ENCODE results near the gene HIPK2. TPM values are rescaled to one million over a fixed set of nuclear protein-coding genes. Genes with fewer than 3 reads are reported as not detected.

HIPK2 gene
- total and polyA plus RNA-seq, 12 donors = 19.7 to 203 (median 127) TPM

DNA sequence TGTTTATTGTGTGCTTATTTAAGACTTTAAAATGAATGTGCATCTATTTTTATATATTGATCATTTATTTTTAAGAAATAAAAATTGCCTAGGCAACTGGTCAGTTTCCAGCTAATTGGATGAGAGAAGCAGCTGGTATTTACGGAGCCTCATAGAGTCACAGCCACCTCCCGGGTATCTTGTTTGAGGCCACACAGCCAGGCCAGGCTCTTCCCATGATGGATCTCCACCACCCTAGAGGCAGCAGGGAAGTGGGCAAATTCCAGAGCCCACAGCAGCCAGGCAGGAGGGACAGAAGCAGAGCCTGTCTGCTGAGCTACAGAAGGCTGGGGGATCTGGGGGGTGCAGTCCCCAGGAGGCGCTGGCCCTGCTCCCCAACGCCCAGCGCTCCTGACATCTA lies 192.8 kb downstream of the HIPK2 start:
- intact Hi-C loops (cut with DNase I) = no loop called here
- WGBS, 2 donors = 76 to 88% methylated on average over 5 of the region's 5 CpGs
- no peaks in the 10 kb centered on the region for H3K27me3 ChIP-seq
- H3K4me1 ChIP-seq = peaks cover 0 to 11% (median 0%) of the 10 kb centered on the region in 9 donors
- H3K4me3 ChIP-seq = no peak overlapping the region
- H3K36me3 ChIP-seq = peaks cover 12 to 100% (median 55%) of the 10 kb centered on the region in 9 donors
- DNase-seq = no peak
- no peak overlapping the region for H3K27ac ChIP-seq
- no peaks in the 10 kb centered on the region for H3K9me3 ChIP-seq
- TF ChIP-seq, protein P1, sequence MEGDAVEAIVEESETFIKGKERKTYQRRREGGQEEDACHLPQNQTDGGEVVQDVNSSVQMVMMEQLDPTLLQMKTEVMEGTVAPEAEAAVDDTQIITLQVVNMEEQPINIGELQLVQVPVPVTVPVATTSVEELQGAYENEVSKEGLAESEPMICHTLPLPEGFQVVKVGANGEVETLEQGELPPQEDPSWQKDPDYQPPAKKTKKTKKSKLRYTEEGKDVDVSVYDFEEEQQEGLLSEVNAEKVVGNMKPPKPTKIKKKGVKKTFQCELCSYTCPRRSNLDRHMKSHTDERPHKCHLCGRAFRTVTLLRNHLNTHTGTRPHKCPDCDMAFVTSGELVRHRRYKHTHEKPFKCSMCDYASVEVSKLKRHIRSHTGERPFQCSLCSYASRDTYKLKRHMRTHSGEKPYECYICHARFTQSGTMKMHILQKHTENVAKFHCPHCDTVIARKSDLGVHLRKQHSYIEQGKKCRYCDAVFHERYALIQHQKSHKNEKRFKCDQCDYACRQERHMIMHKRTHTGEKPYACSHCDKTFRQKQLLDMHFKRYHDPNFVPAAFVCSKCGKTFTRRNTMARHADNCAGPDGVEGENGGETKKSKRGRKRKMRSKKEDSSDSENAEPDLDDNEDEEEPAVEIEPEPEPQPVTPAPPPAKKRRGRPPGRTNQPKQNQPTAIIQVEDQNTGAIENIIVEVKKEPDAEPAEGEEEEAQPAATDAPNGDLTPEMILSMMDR (IDR thresholded peaks at IDR 0.05) = no peak
- no peak for ATAC-seq

DNA sequence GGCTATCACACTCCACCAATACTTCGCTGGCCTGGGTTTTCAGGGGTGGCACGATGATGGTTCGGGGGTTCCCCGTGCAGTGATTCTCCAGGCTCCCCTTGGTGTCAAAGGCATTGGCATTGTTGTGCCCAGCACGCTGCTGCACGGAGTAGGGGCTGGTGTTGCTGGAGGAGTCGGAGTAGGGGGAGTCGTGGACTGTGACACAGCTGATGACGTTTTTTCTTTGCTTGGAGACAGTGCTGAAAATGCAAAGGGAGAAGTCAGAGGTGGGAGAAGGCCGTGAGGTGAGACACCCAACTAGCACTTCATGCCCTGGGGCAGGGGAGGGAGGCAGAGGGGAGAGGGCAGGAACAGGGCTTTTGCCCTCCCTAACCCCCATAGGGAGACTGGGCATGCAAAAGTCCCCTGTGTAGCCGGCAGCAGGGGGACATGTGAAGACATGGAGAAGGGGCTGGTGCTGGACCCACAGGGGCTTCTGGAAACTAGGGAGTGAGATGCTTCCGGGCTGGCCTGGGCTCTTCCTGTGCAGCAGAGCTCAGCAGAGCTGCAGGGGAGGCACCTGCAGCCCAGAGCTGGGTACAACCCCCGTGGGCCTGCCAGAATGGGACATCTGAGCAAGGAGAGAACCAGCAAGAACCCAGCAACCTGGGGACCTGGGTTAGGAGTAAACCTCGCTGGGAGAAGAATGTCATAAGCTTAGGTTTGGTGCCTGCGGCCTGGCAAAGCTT lies 193.8 kb downstream of the HIPK2 start:
- intact Hi-C loops (cut with DNase I) = no loop called here
- peak in 1 of 8 donors; percentile 20 for ATAC-seq
- H3K27ac ChIP-seq = no peak overlapping the region
- DNase-seq = no peak
- no peaks in the 10 kb centered on the region for H3K27me3 ChIP-seq
- H3K36me3 ChIP-seq = peaks cover 11 to 100% (median 55%) of the 10 kb centered on the region in 9 donors
- no peak overlapping the region for H3K4me3 ChIP-seq
- no peaks in the 10 kb centered on the region for H3K9me3 ChIP-seq
- TF ChIP-seq, protein P1 (IDR thresholded peaks at IDR 0.05) = no peak
- peaks cover 0 to 9% (median 0%) of the 10 kb centered on the region in 9 donors for H3K4me1 ChIP-seq
- WGBS, 2 donors = 94% methylated on average over 15 of the region's 15 CpGs

DNA sequence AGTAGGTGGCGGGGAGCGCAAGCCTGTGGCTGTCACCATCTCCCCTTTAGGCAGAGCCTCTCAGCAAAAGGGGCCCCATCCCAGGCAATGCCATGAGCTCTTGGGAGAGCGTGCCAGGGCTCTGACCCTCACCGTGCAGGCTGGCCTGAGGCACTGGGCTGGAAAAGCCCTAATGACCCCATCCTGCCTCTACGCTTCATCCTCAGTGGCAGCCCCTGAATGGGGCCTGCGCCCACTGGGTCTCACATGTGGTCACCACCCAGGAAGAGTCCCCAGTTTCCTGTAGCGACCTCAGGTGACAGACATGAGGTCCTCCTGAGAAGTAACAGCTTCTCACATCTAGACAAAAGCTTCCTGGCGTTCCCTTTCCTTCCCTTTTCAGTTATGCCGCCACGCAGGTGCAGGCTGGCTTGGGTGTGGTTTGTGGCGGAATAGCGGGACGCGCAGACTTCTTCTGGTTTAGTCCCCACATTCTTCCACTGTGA lies 195.1 kb downstream of the HIPK2 start:
- WGBS, 2 donors = 91 to 93% methylated on average over 14 of the region's 14 CpGs
- intact Hi-C loops (cut with DNase I) = no loop called here
- Histone ChIP-seq H3K9me3 (no peaks in the 10 kb centered on the region), H3K27ac (no peak overlapping the region), H3K4me1 (no peaks in the 10 kb centered on the region), H3K27me3 (no peaks in the 10 kb centered on the region), H3K4me3 (no peak overlapping the region), H3K36me3 (peaks cover 11 to 100% (median 61%) of the 10 kb centered on the region in 9 donors)
- ATAC-seq (peak in 1 of 8 donors; percentile 36), DNase-seq (no peak)
- TF ChIP-seq, protein P1 (IDR thresholded peaks at IDR 0.05) = no peak

DNA sequence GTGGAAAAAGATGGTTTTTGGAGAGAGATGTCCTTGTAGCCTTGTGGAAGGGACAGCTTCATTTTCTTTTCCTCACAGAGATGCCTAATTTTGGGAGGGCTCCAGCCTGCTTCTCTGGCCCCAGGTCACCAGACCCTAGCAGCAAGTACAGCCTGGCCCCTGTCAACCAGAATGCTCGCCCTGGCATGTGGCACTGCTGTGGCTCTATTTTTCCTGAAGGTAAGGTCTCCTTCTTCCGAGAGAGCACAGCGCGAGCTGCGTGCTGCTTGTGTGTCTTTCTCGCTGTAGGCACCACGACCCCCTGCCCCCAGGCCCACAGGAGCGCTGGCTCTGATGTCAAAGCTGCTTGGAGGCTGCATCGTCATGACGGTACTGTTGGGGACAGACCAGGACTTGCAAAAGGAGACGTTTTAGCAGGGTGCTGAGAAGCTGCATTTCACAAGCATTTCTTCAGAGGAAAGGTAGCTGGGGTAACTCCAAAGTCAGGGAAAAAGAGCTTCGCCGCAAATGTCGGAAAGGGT lies 195.6 kb downstream of the HIPK2 start:
- ATAC-seq = no peak
- no peak overlapping the region for H3K4me3 ChIP-seq
- DNase-seq = no peak
- intact Hi-C loops (cut with DNase I) = no loop called here
- no peaks in the 10 kb centered on the region for H3K4me1 ChIP-seq
- TF ChIP-seq, protein P1 (IDR thresholded peaks at IDR 0.05) = no peak
- no peak overlapping the region for H3K27ac ChIP-seq
- 91 to 92% methylated on average over 14 of the region's 14 CpGs for WGBS, 2 donors
- H3K9me3 ChIP-seq = no peaks in the 10 kb centered on the region
- peaks cover 11 to 100% (median 57%) of the 10 kb centered on the region in 9 donors for H3K36me3 ChIP-seq
- no peaks in the 10 kb centered on the region for H3K27me3 ChIP-seq
